Right lung (tissue), 5 donors: ENCODE measurements around the gene TP53BP1. TPM values are rescaled to one million over a fixed set of nuclear protein-coding genes. Genes with fewer than 3 reads are reported as not detected.
A peak's percentile ranks its signal among the peaks of the same experiment; 100 is the strongest.
"Not testable (repeated sequence)": the region's sequence is repeated elsewhere in the genome, so short reads cannot be mapped to it uniquely, and the experiment has no call there.

Source experiments
- DNase-seq, 2 donors: peaks; one replicate each; pipeline ENCODE4 v3.0.0-alpha.2; 2013
- polyA plus RNA-seq, 5 donors: library from polyadenylated mRNA; unstranded; fragments of 120-200 nt; gene quantifications; one replicate each; pipeline versions ENCODE4 v1.2.1 to v1.2.3, GENCODE V29; 2013; ENCODE audit warnings: inconsistent platforms in 1 of 5, low replicate concordance in 1 of 5; ENCODE audit not compliant: insufficient read length in 5 of 5, insufficient read depth in 1 of 5

TP53BP1 gene
- polyA plus RNA-seq, 5 donors, result 58.3 to 104 (median 93.1) TPM

DNA sequence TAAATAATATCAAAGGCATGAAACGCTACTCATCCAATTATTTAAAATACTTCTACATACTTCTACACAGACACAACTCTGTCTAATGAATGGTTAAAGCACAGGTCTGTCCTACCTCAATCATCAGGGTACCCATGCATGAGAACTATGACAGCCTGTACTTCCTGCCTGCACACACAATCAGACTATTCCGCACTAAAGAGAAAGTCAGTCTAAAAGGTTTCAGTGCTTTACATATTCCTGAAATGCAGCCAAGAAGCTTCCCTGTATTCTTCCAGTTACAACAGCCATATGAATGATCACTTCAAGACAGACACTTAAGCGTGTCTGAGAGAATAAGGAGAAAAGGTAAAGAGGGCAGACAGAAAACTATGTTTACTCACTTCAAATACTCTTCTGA lies 63.3 kb downstream of the TP53BP1 start:
- DNase-seq, result no peak

DNA sequence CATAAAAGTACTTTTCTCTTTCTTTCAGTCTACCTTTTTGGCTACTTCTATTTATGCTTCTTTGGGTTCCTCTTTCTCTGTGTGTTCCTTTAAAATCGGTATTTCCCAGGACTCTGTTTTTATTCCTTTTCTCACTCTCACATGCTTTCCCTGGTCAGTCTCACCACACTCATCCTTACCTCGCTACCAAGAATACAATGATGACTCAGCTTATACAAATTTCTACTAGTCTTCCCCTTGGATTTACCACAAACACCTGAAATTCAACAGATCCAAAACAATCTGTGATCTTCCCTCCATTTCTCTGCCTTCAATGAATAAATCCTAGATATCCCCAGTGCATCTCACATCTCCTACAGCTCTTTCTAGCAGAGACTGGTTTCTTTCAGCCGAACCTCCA lies 69.2 kb downstream of the TP53BP1 start:
- DNase-seq, result no peak

DNA sequence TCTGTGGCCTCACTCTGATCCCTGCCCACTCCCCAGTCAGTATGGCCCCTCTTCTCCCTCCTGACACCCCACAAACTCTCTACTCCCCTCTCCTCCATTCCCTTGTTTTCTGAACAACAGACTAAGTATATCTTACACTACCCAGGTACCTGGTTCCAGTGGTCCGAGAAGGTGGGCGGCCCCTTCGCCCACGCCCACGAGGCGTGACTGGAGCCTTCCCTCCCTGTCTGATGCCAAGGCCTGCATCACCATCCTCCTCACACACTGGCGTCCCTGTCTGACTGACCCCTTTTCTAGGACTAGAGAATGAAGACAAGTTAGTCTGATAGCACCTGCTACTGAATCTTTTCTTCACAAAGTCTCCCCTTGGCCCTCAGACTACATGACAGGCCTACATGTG lies 72.1 kb downstream of the TP53BP1 start:
- DNase-seq, result no peak

GRCh38 chr15:43420435-43420834 lies 72.5 kb downstream of the TP53BP1 start:
- no peak for DNase-seq

GRCh38 chr15:43414196-43414595 lies 78.8 kb downstream of the TP53BP1 start:
- no peak for DNase-seq

- DNase-seq, result no peak
Observed at GRCh38 chr15:43412096-43412495, 80.9 kb downstream of the TP53BP1 start.

DNA sequence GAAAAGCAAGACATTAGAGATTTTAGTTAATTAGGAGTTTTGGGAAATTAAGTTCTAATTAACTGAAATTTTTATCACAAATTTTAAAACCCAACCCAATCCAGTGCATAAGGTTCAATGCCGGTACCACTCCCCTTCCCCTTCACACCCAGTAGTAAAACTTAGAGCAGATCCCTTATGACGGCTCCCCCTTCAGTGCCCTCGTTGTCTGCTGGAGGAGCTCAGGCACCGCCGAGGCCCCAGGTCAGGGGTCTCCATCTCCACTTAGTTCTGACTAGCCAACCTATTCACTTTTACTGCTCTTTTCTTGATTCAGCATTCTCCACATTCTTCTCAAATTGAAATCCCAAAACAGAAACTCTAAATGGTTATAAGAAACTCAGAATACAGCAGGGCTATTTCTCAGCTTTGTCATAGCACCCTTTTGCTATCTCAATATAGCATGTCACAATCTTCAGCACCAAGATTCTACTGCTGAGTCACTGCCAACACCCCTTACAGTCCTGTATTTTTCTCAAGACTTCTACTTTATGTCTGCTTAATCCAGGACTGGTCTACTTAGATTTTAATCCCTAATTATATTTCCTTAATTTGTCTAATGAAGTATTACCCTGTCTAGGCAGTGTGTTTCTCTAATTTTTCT lies 82.3 kb downstream of the TP53BP1 start:
- no peak for DNase-seq

DNA sequence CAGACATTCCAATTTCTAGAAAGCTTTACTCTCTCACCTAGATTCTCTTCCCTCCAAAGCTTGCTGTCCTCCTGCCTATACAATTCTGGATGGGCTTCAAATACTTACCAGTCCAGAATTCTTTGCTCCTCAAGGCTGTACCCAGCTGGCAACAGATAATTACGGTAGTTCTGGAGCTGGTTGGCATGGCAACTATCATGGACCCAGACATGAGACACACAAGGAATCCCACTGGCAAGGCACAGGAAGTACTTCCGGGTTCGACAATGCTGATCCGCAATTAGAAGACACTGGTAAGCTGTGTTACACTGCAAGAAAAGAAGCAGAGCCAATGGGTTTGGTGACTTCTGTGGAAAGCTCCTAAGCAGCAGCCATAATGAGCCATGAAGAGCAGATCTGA lies 84.2 kb downstream of the TP53BP1 start:
- no peak for DNase-seq

- no peak for DNase-seq
Observed at GRCh38 chr15:43406808-43407207, 86.1 kb downstream of the TP53BP1 start.

DNA sequence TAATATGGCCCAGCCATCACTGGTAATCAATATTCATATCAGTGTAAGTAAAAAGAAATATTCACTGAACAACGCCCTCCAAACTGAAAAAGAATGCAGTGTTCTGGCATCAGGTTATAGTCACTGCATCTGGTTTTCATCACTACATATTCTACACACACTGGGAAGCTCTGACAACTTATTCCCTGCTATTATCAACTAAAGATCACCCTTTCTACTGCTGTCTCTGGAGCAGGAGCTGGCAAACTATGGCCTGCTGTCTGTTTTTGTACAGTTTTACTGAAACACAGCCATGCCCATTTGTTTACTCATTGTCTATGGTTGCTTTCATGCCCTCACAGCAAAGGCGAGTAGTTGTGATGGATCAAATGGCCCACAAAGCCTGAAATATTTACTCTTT lies 86.8 kb downstream of the TP53BP1 start:
- no peak for DNase-seq

DNA sequence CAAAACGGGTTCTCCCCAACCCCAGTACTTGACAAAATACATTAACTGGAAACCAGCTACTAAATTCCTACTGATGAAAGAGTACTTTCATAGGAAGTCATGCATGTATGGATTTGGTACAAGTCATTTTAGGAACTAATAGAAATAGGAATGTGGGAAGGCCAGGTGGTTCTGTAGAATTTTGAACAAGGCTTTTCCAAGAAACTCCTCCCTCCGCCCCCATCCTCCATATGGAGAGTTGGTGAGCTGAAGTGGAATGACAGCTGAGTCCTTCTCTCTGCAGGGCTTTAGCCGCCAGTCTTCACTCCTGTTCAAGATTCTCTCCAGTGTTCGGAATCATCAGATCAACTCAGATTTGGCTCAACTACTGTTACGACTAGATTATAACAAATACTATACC lies 88.8 kb downstream of the TP53BP1 start:
- DNase-seq, result no peak

GRCh38 chr15:43403616-43404015 lies 89.3 kb downstream of the TP53BP1 start:
- DNase-seq, result no peak

DNA sequence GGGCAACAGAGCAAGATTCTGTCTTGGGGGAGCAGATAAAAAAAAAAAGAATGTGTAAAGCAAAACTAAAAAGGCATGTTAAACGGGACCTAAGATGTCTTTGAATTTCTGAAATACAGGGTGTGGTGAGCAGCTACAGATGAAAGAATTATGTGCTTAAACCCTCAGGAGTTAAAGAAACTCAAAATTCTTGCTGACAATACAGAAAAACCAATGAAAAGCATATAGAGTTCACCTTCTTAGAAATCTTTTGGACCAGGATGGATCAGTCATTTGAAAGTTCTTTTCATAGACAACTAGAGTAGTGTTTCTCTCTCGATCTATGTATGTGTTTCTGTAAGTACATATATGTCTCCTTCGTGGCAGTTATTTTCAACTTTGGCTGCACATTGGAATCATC lies 90.7 kb downstream of the TP53BP1 start:
- DNase-seq, result no peak

DNA sequence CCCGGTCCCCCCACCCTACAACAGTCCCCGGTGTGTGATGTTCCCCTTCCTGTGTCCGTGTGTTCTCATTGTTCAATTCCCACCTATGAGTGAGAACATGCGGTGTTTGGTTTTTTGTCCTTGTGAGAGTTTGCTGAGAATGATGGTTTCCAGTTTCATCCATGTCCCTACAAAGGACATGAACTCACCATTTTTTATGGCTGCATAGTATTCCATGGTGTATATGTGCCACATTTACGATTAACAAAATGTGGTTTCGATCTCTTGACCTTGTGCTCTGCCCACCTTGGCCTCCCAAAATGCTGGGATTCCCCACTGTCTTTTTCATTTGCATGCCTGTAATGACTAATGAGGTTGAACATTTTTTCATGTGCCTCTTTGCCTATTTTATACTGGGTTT lies 99.4 kb downstream of the TP53BP1 start:
- not testable (repeated sequence) for DNase-seq

GRCh38 chr15:43390723-43391122 lies 102.2 kb downstream of the TP53BP1 start:
- no peak for DNase-seq

DNA sequence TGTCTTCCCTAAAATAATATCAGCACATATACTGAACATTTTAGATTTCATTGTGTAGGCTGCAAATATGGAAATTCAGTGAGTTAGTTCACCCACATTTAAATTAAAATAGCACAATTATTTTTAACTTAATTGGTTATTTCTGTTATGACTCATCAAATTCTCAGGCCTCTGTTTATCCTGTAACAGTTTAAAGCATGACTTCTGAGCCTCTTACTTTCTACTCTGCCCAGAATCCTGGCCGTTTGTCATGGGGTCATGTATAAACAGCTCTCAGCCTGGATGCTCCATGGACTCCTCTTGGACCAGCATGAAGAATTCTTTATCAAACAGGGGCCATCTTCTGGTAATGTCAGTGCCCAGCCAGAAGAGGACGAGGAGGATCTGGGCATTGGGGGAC lies 109.9 kb downstream of the TP53BP1 start:
- DNase-seq, result no peak

DNA sequence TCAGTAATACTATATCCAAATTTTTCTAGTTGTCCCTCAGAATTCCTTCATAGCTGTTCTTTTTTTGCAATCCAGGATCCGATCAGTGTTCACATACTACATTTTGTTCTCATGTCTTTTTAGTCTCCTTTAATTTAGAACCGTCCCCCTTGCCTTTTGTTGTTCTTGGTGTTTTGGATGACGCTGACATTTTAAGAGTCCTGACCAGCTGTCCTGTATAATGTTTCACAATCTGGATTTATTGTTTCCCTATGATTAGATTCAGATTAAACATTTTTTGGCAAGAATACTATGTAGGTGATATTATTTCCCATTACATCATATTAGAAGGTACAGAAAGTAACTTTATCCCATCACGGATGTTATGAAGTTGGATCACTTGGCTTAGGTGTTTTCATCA lies 110.6 kb downstream of the TP53BP1 start:
- no peak for DNase-seq

DNA sequence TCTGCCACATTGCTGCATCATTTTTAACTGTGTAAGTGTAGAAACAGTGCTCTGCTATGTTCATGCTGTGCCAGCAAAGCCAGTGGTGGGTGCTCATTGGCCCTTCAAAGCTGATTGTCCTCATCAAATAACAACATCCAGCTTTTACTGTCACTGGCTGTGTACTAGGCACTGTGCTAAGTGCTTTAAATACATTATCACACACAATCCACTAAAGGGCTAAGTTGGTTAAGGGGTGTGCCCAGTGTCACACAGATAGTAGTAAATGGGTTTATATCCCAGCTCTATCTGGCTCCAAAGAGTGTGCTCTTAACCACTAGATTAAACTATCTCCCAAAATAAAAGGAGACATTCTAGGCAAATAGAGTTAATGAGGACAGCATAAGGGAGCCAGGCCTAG lies 114.4 kb downstream of the TP53BP1 start:
- no peak for DNase-seq

- no peak for DNase-seq
Observed at GRCh38 chr15:43376017-43376705, 116.8 kb downstream of the TP53BP1 start.

DNA sequence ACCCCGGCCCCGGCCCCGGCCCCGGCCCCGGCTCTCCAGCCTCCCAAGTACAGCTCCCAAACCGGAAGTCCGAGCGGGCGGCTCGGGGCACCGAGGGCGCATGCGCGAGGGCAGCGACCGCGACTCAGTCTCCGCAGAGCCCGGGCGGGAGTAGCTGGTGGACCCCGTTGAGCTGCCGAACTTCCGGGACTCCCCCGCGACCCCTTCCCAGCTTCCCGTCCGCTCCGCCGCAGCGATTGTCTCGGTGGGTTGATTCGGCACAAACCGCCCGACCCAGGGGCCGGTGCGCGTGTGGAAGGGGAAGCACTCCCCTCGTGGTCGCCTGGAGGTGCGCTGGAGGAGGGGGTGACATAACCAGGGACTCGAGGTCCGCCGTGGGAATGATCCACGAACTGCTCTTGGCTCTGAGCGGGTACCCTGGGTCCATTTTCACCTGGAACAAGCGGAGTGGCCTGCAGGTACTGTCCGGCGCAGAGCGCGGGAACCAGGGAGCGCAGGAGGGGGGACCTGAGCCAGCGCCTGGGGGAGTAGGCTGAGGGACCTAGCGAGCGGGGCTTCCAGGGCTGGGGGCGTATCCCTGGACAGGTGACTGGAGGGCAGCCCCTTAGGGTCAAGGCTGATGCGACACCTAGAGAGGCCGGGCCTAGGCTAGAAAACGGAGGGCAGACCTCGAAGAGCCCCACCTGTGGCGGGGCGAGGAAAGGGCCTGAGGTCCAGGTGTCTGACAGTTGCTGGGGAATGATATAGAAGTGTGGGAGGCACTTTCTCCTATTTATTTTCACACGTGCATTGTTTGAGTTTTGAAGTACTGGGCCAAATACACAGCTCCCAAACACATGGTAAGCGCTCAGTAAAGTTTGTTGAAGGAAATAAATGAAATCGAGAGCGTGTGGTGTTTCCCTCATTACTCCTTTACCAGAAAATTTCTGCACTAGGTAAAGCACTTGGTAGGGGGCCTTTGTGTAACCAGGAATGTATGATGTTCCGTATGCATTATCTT lies 121.7 kb downstream of the TP53BP1 start, which contains the start of the genes TUBGCP4 and ZSCAN29:
TSS of gene TUBGCP4 (plus strand) at position 127 of the 1,000 bp plus-strand sequence. CDS start at position 381, 254 bp downstream.
TSS of gene ZSCAN29 (minus strand) at position 69 of the 1,000 bp plus-strand sequence. CDS start 1,130 bp downstream, outside the sequence.
- peak; percentile 78 to 79 for DNase-seq

- DNase-seq, result peak; percentile 40 to 46
Observed at GRCh38 chr15:43370310-43370974, 122.5 kb downstream of the TP53BP1 start.
